Calu3 (cell line): ENCODE data around the gene MAML3. TPM values are rescaled to one million over a fixed set of nuclear protein-coding genes. Genes with fewer than 3 reads are reported as not detected.

Experiments used
- BruUV-seq: library from RNA; stranded (reverse); fragments of 400-500 nt; replicated peaks from 2 replicates; lab custom pipeline; 2021; lab: Mats Ljungman, UMichigan
- CTCF ChIA-PET: fragments of 300-600 bp; sonication (Branson Sonifier 250); formaldehyde crosslinking; loops from one replicate; lab custom pipeline; 2022; ENCODE audit warnings: antibody characterized with exemption; lab: Charles Lee
- DNase-seq: peaks from one replicate; pipeline ENCODE4 v3.0.0; 2022
- H3K27ac Mint-ChIP-seq: one replicate; pipeline ENCODE4 v1.8.0; 2022; ENCODE audit warnings: mixed read lengths; ENCODE audit not compliant: unreplicated experiment
- H3K27me3 Mint-ChIP-seq: one replicate; pipeline ENCODE4 v1.8.0; 2022; ENCODE audit warnings: mixed read lengths; ENCODE audit not compliant: unreplicated experiment
- H3K36me3 Mint-ChIP-seq: one replicate; pipeline ENCODE4 v1.8.0; 2022; ENCODE audit warnings: mild to moderate bottlenecking, moderate library complexity, mixed read lengths; ENCODE audit not compliant: insufficient read depth, unreplicated experiment
- H3K4me1 Mint-ChIP-seq: one replicate; pipeline ENCODE4 v1.8.0; 2022; ENCODE audit warnings: mild to moderate bottlenecking, low read depth, mixed read lengths; ENCODE audit not compliant: unreplicated experiment
- H3K4me3 Mint-ChIP-seq: one replicate; pipeline ENCODE4 v1.8.0; 2022; ENCODE audit warnings: mild to moderate bottlenecking, low read depth, moderate library complexity, mixed read lengths; ENCODE audit not compliant: unreplicated experiment
- H3K9me3 Mint-ChIP-seq: one replicate; pipeline ENCODE4 v1.8.0; 2022; ENCODE audit warnings: low read depth, mixed read lengths; ENCODE audit not compliant: unreplicated experiment
- CTCF ChIP-seq: fragments of 200-600 bp; IDR thresholded peaks from one replicate; pipeline ENCODE4 v1.8.0; 2022; ENCODE audit warnings: antibody characterized with exemption; ENCODE audit not compliant: unreplicated experiment
- intact Hi-C: fragments of 100-400 bp; cut with micrococcal nuclease; formaldehyde crosslinking; loops from one replicate; pipeline ENCODE4 v1.10.0; 2022; ENCODE audit not compliant: unreplicated experiment
- total RNA-seq: library from RNA; stranded (reverse); gene quantifications from 2 replicates; pipeline ENCODE4 v1.2.3, GENCODE V29; 2022

The MAML3 gene
- total RNA-seq, 1 experiment from 2014 or later: 4.0 TPM

- Mint-ChIP-seq H3K27ac (no peak overlapping the region), H3K27me3 (no peaks in the 10 kb centered on the region), H3K9me3 (no peaks in the 10 kb centered on the region), H3K4me3 (no peak overlapping the region), H3K36me3 (no peaks in the 10 kb centered on the region), H3K4me1 (peaks cover 10% of the 10 kb centered on the region)
- intact Hi-C loops: no loop called here
- no peak for TF ChIP-seq CTCF
- no TSS peak for BruUV-seq
- DNase-seq: no peak
- CTCF ChIA-PET: no interaction called here
These were observed 301.2 kb downstream of the MAML3 start for GRCh38 chr4:139852612-139853269.

- Mint-ChIP-seq H3K36me3 (no peaks in the 10 kb centered on the region), H3K27me3 (no peaks in the 10 kb centered on the region), H3K4me1 (peaks cover 10% of the 10 kb centered on the region), H3K9me3 (no peaks in the 10 kb centered on the region), H3K4me3 (no peak overlapping the region), H3K27ac (no peak overlapping the region)
- TF ChIP-seq CTCF: no peak
- no peak for DNase-seq
- intact Hi-C loops: no loop called here
- BruUV-seq: no TSS peak
- CTCF ChIA-PET: no interaction called here
These were observed 302.3 kb downstream of the MAML3 start for GRCh38 chr4:139851639-139852038.

GRCh38 chr4:139851133-139851532 is 302.9 kb downstream of the MAML3 start:
- peaks cover 10% of the 10 kb centered on the region for H3K4me1 Mint-ChIP-seq
- BruUV-seq: no TSS peak

DNA sequence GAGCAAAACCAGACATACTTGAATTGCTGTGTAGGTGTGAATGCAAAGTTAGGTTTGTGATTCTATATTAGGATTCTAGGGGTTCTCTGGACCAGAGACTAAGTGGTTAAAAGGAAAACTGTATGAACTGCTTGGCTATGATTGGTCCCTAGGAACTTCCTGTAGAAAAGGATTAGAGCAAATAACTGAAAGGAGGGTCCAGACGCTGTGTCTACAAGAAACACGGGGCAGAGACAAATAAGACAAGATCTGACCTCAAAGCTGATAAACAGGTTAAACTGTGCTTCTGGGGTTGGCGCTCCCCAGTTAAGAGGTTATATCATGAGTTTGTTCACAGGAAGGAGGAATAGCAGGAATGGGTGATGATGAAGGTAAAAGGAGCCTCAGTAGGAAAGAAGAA is 304.8 kb downstream of the MAML3 start:
- DNase-seq: no peak
- intact Hi-C loops: no loop called here
- no TSS peak for BruUV-seq
- peaks cover 10% of the 10 kb centered on the region for H3K4me1 Mint-ChIP-seq
- TF ChIP-seq CTCF: no peak
- H3K27me3 Mint-ChIP-seq: no peaks in the 10 kb centered on the region
- H3K9me3 Mint-ChIP-seq: no peaks in the 10 kb centered on the region
- no peak overlapping the region for H3K27ac Mint-ChIP-seq
- no peak overlapping the region for H3K4me3 Mint-ChIP-seq
- H3K36me3 Mint-ChIP-seq: no peaks in the 10 kb centered on the region
- CTCF ChIA-PET: no interaction called here

More at GRCh38 chr4:139851133-139851532, 302.9 kb downstream of the MAML3 start:
- Mint-ChIP-seq H3K27me3 (no peaks in the 10 kb centered on the region), H3K4me3 (no peak overlapping the region), H3K9me3 (no peaks in the 10 kb centered on the region), H3K36me3 (no peaks in the 10 kb centered on the region), H3K27ac (no peak overlapping the region)
- CTCF ChIA-PET: no interaction called here
- DNase-seq: no peak
- intact Hi-C loops: no loop called here
- no peak for TF ChIP-seq CTCF
